ENCODE measurements around the gene PHACTR2. TPM values are rescaled to one million over a fixed set of nuclear protein-coding genes. Genes with fewer than 3 reads are reported as not detected.

Gene PHACTR2
- total and polyA plus RNA-seq, 11 donors: 10.2 to 101 (median 67.9) TPM

DNA sequence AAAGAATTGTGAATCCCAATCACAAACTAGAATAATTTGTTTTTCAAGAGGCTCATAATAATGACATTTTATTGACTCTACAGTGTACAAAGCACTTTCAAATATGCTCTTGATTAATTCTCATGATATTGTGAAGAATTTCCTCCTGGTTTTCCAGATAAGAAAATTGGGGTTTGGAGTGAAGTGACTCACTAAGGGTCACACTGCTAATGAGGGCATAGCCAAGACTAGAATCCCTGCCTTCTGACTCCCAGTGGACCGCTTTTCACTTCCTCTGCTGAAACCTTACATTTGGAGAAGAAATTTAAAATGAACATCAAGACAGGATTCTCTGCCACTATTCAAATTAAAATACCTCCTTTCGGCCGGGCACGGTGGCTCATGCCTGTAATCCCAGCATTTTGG is 127.1 kb downstream of the PHACTR2 start:
- H3K4me1 ChIP-seq: peaks cover 0 to 39% (median 5%) of the 10 kb centered on the region in 12 donors
- peaks cover 0 to 76% (median 19%) of the 10 kb centered on the region in 9 donors for H3K36me3 ChIP-seq
- 41 to 57% (median 54%) methylated on average over 4 of the region's 4 CpGs for WGBS, 4 donors
- DNase-seq (no peak), ATAC-seq (peak in 3 of 4 donors; percentile 51 to 65 (median 54))
- no peaks in the 10 kb centered on the region for H3K27me3 ChIP-seq
- TF ChIP-seq POLR2A (IDR thresholded peaks at IDR 0.05): no peak
- TF ChIP-seq, protein P1, sequence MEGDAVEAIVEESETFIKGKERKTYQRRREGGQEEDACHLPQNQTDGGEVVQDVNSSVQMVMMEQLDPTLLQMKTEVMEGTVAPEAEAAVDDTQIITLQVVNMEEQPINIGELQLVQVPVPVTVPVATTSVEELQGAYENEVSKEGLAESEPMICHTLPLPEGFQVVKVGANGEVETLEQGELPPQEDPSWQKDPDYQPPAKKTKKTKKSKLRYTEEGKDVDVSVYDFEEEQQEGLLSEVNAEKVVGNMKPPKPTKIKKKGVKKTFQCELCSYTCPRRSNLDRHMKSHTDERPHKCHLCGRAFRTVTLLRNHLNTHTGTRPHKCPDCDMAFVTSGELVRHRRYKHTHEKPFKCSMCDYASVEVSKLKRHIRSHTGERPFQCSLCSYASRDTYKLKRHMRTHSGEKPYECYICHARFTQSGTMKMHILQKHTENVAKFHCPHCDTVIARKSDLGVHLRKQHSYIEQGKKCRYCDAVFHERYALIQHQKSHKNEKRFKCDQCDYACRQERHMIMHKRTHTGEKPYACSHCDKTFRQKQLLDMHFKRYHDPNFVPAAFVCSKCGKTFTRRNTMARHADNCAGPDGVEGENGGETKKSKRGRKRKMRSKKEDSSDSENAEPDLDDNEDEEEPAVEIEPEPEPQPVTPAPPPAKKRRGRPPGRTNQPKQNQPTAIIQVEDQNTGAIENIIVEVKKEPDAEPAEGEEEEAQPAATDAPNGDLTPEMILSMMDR (IDR thresholded peaks at IDR 0.05): no peak
- peaks cover 0 to 7% (median 0%) of the 10 kb centered on the region in 12 donors for H3K9me3 ChIP-seq
- no peak overlapping the region for H3K4me3 ChIP-seq
- intact Hi-C loops (cut with DNase I): loop anchor here in 1 of 10 donors (5.0 kb wide), 1 partner anchor 58 kb away; no protein-coding TSS in a partner anchor
- peak overlapping the region in 7 of 12 donors; percentile 3 to 61 (median 48) for H3K27ac ChIP-seq

DNA sequence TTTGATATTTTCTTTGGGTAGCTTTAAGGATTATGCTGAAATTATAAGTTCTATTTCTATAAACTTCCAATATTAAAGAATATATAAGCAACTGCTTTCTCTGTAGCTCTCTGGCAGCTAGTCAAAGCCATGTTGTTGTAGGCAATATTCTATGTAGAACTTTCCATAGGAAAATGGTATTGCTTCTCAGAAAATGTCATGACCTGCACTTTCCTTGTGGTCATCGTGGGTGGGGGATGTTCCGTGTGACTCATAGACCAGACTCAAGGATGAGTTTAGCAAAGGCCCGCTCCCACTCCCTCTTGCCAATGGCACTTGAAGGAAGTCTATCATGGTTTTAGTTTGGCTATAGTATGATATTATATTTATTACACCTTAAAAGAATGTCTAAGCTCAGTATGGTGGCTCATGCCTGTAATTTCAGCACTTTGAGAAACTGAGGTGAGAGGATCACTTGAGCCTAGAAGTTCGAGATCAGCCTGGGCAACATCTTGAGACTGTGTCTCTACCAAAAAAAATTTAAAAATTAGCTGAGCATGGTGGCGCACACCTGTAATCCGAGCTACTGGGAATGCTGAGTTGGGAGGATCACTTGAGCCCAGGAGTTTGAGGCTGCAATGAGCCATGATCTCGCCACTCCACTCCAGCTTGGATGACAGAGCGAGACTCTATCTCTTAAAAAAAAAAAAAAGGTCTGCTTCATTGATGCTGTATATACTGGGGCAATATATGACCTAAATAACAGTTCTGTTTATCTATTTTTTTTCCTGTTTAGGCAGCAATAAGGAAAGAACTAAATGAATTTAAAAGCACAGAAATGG is 128.7 kb downstream of the PHACTR2 start:
- Histone ChIP-seq H3K4me3 (no peak overlapping the region), H3K27ac (peak overlapping the region in 4 of 12 donors; percentile 3 to 53 (median 50)), H3K4me1 (peaks cover 0 to 39% (median 5%) of the 10 kb centered on the region in 12 donors), H3K9me3 (no peaks in the 10 kb centered on the region), H3K27me3 (no peaks in the 10 kb centered on the region), H3K36me3 (peaks cover 0 to 64% (median 19%) of the 10 kb centered on the region in 9 donors)
- ATAC-seq (peak in 1 of 4 donors; percentile 39), DNase-seq (peak in 1 of 5 donors; percentile 16)
- TF ChIP-seq POLR2A (IDR thresholded peaks at IDR 0.05): no peak
- TF ChIP-seq, protein P1 (IDR thresholded peaks at IDR 0.05): no peak
- intact Hi-C loops (cut with DNase I): loop anchor here in 1 of 10 donors (5.0 kb wide), 1 partner anchor 59 kb away; no protein-coding TSS in a partner anchor
- WGBS, 4 donors: 85 to 93% (median 90%) methylated on average over 8 of the region's 8 CpGs

DNA sequence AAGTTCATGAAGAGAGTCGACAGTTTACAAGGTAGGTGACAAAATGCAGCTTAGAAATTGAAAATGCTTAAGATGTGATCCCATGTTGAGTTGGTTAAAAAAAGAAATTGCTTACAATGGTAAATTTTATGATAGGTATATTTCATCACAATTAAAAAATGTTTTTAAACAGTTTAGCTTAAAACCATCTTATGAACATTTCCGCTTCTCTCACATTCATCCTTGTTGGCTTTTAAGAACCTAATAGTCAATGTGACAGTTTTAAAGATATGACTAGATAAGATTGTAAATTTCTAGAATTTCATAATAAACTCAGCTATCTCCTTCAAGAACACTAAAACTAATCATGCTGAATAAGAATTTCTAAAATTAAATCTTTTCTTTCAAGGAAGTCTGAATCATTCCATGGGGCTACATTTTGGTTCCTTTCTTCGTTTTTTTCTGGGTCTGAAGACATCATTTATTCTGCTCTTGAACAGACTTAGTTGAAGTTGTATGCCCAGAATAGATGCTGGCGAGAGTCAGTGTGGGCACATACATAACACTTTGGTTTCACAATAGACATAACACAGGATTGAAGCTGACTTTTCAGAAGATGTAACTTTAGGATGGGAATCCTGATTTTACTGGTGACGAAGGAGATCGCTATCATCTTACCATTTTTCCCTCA is 129.5 kb downstream of the PHACTR2 start:
- TF ChIP-seq, protein P1 (IDR thresholded peaks at IDR 0.05): no peak
- no peak for TF ChIP-seq POLR2A (IDR thresholded peaks at IDR 0.05)
- intact Hi-C loops (cut with DNase I): loop anchor here in 1 of 10 donors (5.0 kb wide), 1 partner anchor 60 kb away; no protein-coding TSS in a partner anchor
- Histone ChIP-seq H3K27ac (peak overlapping the region in 1 of 12 donors; percentile 63), H3K27me3 (no peaks in the 10 kb centered on the region), H3K4me3 (no peak overlapping the region), H3K4me1 (peaks cover 0 to 39% (median 5%) of the 10 kb centered on the region in 12 donors), H3K9me3 (no peaks in the 10 kb centered on the region), H3K36me3 (peaks cover 0 to 57% (median 19%) of the 10 kb centered on the region in 9 donors)
- WGBS, 4 donors: 89 to 93% (median 92%) methylated on average over 6 of the region's 6 CpGs
- DNase-seq (no peak), ATAC-seq (no peak)

DNA sequence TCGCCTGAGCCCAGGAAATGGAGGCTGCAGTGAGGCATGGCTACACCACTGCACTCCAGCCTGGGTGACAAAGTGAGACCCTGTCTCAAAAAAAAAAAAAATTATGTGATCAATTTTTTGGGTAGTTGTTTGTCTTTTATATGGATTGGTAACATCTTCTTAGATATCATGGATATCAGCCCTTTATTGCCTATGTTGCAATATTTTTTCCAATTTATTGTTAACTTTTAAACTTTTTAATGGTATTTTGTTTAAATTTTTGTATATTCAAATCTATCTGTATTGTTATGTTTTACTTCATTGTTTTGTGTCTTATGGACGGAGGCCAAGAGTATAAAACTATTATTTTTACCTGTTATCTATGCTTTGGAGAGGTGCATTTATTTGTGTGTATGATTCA is 133.0 kb downstream of the PHACTR2 start:
- no peaks in the 10 kb centered on the region for H3K27me3 ChIP-seq

More for the DNA sequence above, 133.0 kb downstream of the PHACTR2 start:
- Histone ChIP-seq H3K4me3 (no peak overlapping the region), H3K27ac (no peak overlapping the region), H3K9me3 (no peaks in the 10 kb centered on the region), H3K4me1 (peaks cover 0 to 23% (median 0%) of the 10 kb centered on the region in 12 donors), H3K36me3 (peaks cover 0 to 50% (median 23%) of the 10 kb centered on the region in 9 donors)
- TF ChIP-seq, protein P1 (IDR thresholded peaks at IDR 0.05): no peak
- ATAC-seq (no peak), DNase-seq (no peak)
- intact Hi-C loops (cut with DNase I): no loop called here
- WGBS, 4 donors: 96 to 100% (median 98%) methylated on average over 2 of the region's 2 CpGs

Measured in heart left ventricle (tissue), 16 donors.